H4 (cell line): ENCODE measurements around the gene SEC14L6. TPM values are rescaled to one million over a fixed set of nuclear protein-coding genes. Genes with fewer than 3 reads are reported as not detected.
"Not testable (repeated sequence)": the region's sequence is repeated elsewhere in the genome, so short reads cannot be mapped to it uniquely, and the experiment has no call there.

Experiments
- DNase-seq: peaks from one replicate; pipeline ENCODE4 v3.0.0-alpha.2; 2015; ENCODE audit warnings: low spot score
- total RNA-seq: library from RNA; depleted of rRNA; stranded (reverse); fragments of >200 nt; shearing (Covaris generic); gene quantifications from 2 replicates; pipeline ENCODE4 v1.2.3, GENCODE V29; 2014; rRNA removed

Gene SEC14L6
- not detected in 2 replicates for total RNA-seq

DNA sequence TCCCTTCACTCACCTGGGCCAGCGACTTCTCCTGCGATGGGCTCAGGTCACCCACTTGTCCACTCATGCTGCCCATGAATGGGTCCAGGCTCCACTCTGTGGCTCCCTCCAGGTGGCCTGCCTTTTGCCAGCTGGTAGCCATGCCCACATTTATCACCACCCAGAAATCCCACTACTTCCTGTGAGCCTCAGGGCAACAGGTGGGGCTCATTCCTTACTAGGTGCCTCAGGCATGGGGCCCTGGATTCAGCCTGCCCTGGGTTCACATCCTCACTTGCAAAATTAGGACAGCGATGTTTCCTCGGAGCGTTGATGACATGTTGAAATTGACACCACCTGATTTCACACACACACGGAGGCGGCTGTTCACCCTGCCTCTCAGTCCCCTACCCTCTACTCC, at the start of gene SEC14L6:
TSS of gene SEC14L6 (minus strand) at position 126 of the 400 bp plus-strand sequence. CDS start at position 67, 59 bp downstream.
- no peak for DNase-seq

DNA sequence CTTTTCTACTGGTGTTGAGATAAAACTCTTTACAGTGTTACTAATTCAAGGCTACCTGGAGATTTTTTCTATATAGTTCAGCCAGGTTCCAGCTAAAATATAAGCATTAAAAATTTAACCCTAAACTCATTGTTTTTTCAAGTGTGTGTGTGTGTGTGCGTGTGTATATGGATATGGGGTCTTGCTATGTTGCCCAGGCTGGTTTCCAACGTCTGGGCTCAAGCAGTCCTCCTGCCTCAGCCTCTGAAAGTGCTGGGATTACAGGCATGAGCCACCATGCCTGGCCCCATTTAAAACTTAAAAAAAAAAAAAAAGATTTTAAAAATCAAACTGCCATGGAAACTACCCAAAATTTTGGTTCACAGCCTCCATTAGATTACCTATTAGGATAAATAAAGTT, 49.7 kb upstream of the SEC14L6 start:
- no peak for DNase-seq

DNA sequence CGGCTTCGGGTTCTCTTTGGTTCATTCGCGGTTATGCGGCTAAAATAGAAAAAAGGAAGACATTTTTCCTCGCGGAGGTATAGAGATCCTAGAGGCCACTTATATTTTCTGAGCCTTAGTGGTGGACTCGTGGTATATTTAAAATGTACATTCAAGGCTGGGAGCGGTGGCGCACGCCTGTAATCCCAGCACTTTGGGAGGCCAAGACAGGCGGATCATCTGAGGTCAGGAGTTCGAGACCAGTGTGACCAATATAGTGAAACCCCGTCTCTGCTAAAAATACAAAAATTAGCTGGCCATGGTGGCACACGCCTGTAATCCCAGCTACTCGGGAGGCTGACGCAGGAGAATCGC, 45.8 kb upstream of the SEC14L6 start:
- DNase-seq, result not testable (repeated sequence)

- DNase-seq, result peak; percentile 97
Measured at GRCh38 chr22:30591588-30592359, 45.2 kb upstream of the SEC14L6 start, which contains the start of gene PES1. TSS of gene PES1 (minus strand) at chr22:30591910. CDS start at chr22:30591833, 77 bp downstream.

- DNase-seq, result no peak
Measured at GRCh38 chr22:30591191-30591587, 44.6 kb upstream of the SEC14L6 start.

- DNase-seq, result no peak
Measured at GRCh38 chr22:30586414-30586813, 39.9 kb upstream of the SEC14L6 start.

- DNase-seq, result no peak
Measured at GRCh38 chr22:30584441-30584840, 37.9 kb upstream of the SEC14L6 start.

DNA sequence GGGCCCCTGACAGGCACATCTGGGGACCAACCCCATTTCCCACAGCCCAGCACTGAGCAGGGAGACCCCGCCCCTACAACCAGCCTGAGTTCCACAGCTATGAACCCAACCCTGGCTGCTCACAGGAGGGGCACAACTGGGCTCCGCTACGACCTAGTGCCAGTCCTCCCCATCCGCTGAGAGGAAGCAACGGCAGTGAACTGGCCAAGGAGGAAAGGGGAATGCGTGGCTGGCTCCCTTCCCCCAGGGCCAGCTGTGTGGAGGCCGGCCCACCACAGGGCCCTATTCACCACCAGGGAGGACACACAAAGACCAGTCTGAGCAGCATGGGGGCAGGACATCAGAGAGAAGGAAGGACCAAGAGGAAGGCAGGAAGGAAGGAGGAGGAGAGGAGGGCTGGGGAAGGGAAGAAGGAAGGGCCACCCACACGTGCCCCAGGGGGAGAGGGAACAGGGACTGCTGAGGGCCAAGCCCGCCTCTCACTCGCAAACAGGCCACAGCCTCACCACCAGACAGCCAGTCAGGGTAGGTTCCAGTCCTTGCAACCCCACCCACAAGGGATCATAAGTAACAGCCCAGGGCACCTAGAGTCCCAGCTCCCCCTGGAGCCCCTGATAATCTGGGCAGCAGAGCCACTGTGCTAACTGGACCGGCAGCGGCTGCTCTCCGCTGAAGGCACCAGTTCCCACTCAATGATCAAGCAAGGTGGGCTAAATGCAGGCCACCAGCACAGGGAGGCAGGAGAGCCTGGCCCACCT, 36.4 kb upstream of the SEC14L6 start:
- DNase-seq, result no peak

DNA sequence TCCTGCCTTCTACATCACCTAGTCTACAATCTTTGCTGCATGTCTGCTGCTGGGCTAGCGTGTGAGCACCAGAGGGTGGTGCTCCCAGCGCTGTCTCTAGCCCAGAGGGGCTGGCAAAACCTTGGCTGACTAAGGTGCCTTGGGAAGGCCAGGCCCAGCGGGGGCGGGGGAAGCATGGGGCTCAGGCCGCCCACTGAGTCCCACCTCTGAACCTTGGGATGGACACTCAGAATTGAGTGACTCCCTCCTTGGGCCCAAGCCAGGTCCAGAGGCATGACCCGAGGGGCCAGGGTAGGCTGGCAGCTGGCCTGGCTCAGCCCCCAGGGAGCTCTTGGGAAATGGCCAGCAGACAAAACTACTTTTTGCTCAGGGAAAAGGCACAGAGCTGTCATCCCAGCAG, 35.5 kb upstream of the SEC14L6 start:
- DNase-seq, result no peak

GRCh38 chr22:30580896-30581295, 34.4 kb upstream of the SEC14L6 start:
- no peak for DNase-seq

DNA sequence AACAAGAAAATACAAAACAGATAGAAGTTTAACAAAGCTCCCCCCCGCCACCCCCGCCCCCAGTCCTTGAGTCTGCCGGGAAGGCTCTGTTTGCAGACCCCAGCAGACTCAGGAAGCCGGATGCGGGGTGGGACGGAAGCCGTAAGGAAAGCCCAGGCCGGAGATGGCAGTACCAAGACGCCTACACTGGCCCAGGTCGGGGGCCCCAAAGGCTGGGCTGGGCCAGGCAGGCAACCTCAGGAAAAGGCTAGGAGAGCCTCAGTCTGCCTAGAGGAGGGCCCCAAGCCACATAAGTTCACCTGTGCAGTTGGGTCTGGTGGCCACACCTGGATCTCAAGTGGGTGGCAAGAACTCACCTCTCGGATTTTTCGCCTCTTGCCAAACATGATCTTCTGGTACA, 31.9 kb upstream of the SEC14L6 start:
- no peak for DNase-seq

- no peak for DNase-seq
Measured at GRCh38 chr22:30575859-30576258, 29.3 kb upstream of the SEC14L6 start.

DNA sequence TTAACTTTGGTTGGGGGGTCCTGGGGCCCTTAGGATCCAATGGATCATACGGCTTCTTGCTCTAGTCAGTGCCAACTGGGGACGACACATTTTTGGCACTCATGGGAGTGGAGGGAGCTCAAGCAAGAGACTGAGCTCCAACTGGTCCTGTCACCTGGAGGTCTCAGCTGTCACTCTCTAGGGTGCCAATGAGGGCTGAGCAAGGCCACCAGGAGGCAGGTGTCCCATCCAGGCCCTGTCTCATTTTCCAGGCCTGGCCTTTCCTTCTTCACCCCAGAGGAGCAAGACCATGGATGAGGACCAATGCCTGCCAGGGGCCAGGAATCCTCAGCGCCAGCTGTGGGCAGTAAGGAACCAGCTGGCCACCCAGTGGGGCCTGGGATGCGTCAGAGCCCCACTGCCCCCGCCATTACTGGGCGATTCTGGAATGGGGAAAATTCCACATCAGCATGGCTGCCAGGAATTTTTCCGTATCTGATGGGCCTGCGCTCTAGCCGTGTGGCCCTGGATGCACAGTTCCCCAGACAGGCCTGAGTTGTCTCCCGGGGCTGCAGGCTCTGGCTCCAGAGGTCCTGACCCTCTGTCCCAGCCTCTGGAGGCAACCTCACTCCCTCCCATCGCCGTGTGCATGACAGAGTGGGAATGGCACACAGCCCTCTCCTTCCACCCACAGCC, 28.6 kb upstream of the SEC14L6 start:
- no peak for DNase-seq

DNA sequence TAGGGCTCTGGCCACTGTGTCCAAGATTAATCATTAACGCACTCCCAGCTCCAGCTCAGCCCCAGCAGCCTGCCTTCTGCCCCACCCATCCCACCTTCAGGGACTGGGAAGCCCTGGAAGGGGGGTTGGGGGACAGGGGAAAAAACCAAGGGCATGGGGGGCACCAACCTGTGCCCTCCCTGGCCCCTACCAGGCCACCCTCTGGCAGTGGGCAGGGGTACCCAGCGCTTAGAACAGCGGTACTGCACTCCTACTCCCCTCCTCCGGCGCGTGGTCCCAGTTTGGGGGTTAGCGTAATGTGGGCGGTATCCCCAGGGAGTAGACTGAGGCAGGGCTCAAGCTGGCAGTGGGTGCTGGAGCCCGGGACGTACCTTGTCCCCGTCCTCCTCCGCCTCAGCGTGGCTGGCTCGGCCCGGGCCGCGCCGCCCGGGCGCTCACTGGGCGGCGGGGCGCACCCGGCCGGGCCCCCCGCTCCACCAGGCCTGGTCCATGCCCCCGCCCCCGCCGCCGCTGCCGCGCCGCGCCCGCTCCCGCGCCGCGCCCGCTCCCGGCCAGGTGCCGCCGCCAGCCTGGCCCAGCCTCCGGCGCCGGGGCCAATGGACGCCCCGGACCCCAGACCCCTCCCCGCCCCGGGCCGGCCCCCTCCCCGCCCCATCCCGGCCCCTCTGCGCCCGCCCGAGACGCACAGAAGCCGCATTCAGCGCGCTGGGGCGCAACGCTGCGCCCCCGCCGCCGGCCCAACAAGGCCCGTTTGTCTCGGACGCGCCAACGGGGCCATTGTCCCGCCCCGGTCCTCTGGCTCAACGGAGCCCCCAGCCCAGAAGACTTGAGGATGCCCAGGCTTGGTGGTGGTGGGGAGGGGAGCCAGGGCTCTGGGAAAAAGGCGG, 27.8 kb upstream of the SEC14L6 start, which contains the start of gene GAL3ST1:
TSS of gene GAL3ST1 (minus strand) at position 571 of the 887 bp plus-strand sequence. CDS start 17,273 bp downstream, outside the sequence.
- no peak for DNase-seq

GRCh38 chr22:30573594-30574094, 27.1 kb upstream of the SEC14L6 start:
- no peak for DNase-seq

- DNase-seq, result no peak
Measured at GRCh38 chr22:30572840-30573593, 26.5 kb upstream of the SEC14L6 start.

DNA sequence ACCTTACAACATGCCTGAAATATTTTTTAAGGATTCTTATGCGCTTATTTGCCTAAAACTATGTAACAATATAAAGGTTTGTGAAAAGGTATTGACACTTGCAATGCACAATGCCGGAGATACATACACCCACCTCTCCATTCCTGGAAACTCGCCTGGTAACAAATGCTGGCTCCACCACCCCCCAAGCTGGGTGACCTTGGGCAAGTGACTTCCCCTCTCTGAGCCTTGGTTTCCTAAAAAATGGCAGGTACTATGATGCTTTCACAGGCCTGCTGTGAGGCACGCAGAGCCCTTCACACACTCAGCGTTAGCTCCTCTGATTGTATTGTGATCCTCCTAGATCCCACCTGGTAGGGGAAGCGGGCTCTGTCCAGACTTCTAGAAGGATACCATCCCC, 25.7 kb upstream of the SEC14L6 start:
- no peak for DNase-seq

DNA sequence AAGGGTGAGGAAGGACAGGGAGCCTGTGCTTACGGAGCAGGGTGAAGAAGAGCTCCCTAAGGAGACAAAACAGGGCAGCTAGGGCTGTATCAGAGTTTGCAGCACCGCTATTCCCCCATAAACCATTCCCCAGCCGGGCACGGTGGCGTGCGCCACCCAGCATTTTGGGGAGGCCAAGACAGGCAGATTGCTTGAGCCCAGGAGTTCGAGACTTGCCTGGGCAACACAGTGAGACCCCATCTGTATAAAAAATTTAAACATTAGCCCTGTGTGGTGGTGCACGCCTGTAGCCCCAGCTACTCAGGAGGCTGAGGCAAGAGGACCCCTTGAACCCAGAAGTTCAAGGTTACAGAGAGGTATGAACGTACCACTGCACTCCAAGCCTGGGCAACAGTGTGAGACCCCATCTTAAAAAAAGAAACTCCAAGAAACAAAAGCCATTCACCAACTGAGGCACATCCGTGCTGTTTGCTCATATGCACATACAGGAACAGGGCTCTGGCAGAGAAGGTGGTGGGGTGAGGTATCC, 23.2 kb upstream of the SEC14L6 start:
- no peak for DNase-seq

DNA sequence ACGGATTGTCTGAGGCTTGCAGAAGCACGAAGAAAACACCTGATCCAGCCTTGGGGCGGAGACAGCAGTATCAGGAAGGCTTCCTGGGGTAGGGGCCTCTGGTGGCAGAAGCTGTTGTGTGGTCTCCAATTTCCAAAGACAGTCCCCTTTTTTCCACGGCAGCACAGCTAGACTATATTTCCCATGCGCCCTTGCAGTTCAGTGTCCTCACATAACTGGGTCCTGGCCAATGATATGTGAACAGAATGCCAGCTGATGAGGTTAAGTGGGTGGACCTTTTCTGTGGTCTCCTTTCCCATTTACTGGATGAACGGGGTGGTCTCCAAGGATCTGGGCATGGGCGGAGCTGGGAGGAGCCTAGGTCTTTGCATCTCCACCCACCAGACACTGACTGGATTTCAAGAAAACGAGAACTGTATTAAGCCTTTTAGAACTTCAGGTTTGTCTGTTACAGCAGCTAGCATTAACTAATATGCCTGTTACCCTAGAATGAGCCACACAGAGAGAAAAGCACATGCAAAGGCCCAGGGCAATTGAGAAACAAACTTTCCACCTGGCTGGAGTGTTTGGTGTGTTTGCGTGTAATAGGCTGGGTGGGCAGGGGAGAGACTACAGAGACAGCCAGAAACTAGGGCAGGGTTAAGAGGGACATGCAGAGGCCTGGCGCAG, 21.7 kb upstream of the SEC14L6 start:
- DNase-seq, result no peak

DNA sequence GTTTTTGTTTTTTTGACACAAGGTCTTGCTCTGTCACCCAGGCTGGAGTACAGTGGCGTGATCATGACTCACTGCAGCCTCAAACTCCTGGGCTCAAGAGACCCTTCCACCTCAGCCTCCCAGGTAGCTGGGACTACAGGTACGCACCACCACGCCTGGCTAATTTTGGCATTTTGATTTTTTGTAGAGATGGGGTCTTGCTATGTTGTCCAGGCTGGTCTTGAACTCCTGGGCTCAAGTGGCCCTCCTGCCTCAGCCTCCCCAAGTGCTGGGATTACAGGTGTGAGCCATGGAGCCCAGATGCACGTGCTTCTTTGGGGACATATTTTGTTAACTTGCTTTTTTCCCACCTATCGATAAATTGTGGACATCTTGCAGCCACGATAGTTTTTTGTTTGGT, 20.7 kb upstream of the SEC14L6 start:
- DNase-seq, result not testable (repeated sequence)
